Measurements from ENCODE around the gene TBC1D16. TPM values are rescaled to one million over a fixed set of nuclear protein-coding genes. Genes with fewer than 3 reads are reported as not detected.

The TBC1D16 gene
- total RNA-seq, 6 experiments from 2014 or later: 5.8 to 21.0 (median 14.4) TPM

GRCh38 chr17:80009391-80010282, 26.0 kb downstream of the TBC1D16 start:
- no peak for TF ChIP-seq POLR2A (IDR thresholded peaks at IDR 0.05)
- TF ChIP-seq CTCF (IDR thresholded peaks at IDR 0.05): no peak
- H3K36me3 ChIP-seq: peaks cover 0 to 18% (median under 1%) of the 10 kb centered on the region in 4 donors
- no peaks in the 10 kb centered on the region for H3K9me3 ChIP-seq
- no peak for ATAC-seq
- no peak overlapping the region for H3K27ac ChIP-seq
- peaks cover 0 to 12% (median 3%) of the 10 kb centered on the region in 4 donors for H3K4me1 ChIP-seq
- no peaks in the 10 kb centered on the region for H3K27me3 ChIP-seq
- peak in 2 of 3 donors; percentile 17 to 50 for DNase-seq
- H3K4me3 ChIP-seq: no peak overlapping the region
- WGBS (ENCODE audit: insufficient coverage, low coverage, low lambda C conversion rate, missing lambda C conversion rate): no CpG with 5 or more reads among the region's 34 CpGs
- intact Hi-C loops (cut with DNase I): loop anchor here in 1 of 2 donors (5.0 kb wide), 1 partner anchor 68 kb away; no protein-coding TSS in a partner anchor

- peak in 2 of 4 donors; percentile 9 to 21 for ATAC-seq
- H3K27ac ChIP-seq: peak overlapping the region in 2 of 3 donors; percentile 51 to 56
- peaks cover 0 to 12% (median 3%) of the 10 kb centered on the region in 4 donors for H3K4me1 ChIP-seq
- H3K4me3 ChIP-seq: no peak overlapping the region
- H3K9me3 ChIP-seq: no peaks in the 10 kb centered on the region
- peak in 1 of 3 donors; percentile 64 for DNase-seq
- intact Hi-C loops (cut with DNase I): no loop called here
- peaks cover 0 to 18% (median under 1%) of the 10 kb centered on the region in 4 donors for H3K36me3 ChIP-seq
- TF ChIP-seq CTCF (IDR thresholded peaks at IDR 0.05): no peak
- TF ChIP-seq POLR2A (IDR thresholded peaks at IDR 0.05): no peak
- 80% methylated on average over 1 of the region's 18 CpGs for WGBS (ENCODE audit: insufficient coverage, low coverage, low lambda C conversion rate, missing lambda C conversion rate)
- H3K27me3 ChIP-seq: no peaks in the 10 kb centered on the region
Measured at GRCh38 chr17:80008848-80009247, 26.8 kb downstream of the TBC1D16 start.

- peak; percentile 88 to 96 (median 92) for ATAC-seq
- 6% methylated on average over 8 of the region's 17 CpGs for WGBS (ENCODE audit: insufficient coverage, low coverage, low lambda C conversion rate, missing lambda C conversion rate)
- H3K4me3 ChIP-seq: no peak overlapping the region
- H3K27me3 ChIP-seq: no peaks in the 10 kb centered on the region
- intact Hi-C loops (cut with DNase I): no loop called here
- no peak for TF ChIP-seq POLR2A (IDR thresholded peaks at IDR 0.05)
- TF ChIP-seq CTCF (IDR thresholded peaks at IDR 0.05): peak; percentile 96 to 98 (median 97)
- peaks cover 0 to 17% (median under 1%) of the 10 kb centered on the region in 4 donors for H3K36me3 ChIP-seq
- DNase-seq: peak; percentile 88 to 92 (median 91)
- no peaks in the 10 kb centered on the region for H3K9me3 ChIP-seq
- peak overlapping the region in 2 of 3 donors; percentile 51 to 56 for H3K27ac ChIP-seq
- peaks cover 0 to 12% (median 3%) of the 10 kb centered on the region in 4 donors for H3K4me1 ChIP-seq
Measured at GRCh38 chr17:80008383-80008840, 27.3 kb downstream of the TBC1D16 start.

GRCh38 chr17:80007939-80008338, 27.7 kb downstream of the TBC1D16 start:
- intact Hi-C loops (cut with DNase I): no loop called here
- TF ChIP-seq POLR2A (IDR thresholded peaks at IDR 0.05): no peak
- DNase-seq: peak in 1 of 3 donors; percentile 43

More at GRCh38 chr17:80007939-80008338, 27.7 kb downstream of the TBC1D16 start:
- WGBS (ENCODE audit: insufficient coverage, low coverage, low lambda C conversion rate, missing lambda C conversion rate): 62% methylated on average over 8 of the region's 10 CpGs
- Histone ChIP-seq H3K9me3 (no peaks in the 10 kb centered on the region), H3K27me3 (no peaks in the 10 kb centered on the region), H3K4me3 (no peak overlapping the region), H3K27ac (no peak overlapping the region), H3K4me1 (peaks cover 0 to 12% (median 3%) of the 10 kb centered on the region in 4 donors), H3K36me3 (peaks cover 0 to 12% (median under 1%) of the 10 kb centered on the region in 4 donors)
- no peak for ATAC-seq

Measured in right lobe of liver (tissue), 6 donors.